ENCODE results near the gene SOX2.

- no peak for TF ChIP-seq CTCF (IDR thresholded peaks at IDR 0.05)
- no peak for TF ChIP-seq POLR2A (IDR thresholded peaks at IDR 0.05)
These were observed 18.6 kb downstream of the SOX2 start for GRCh38 chr3:181730316-181730715.

Measured in esophagus squamous epithelium (tissue), 4 donors.